ENCODE results near the gene RNF213.
"Not testable (repeated sequence)": the region's sequence is repeated elsewhere in the genome, so short reads cannot be mapped to it uniquely, and the experiment has no call there.

The RNF213 gene

GRCh38 chr17:80296221-80296620 lies 35.6 kb downstream of the RNF213 start:
- DNase-seq = no peak

GRCh38 chr17:80297996-80298560 lies 37.4 kb downstream of the RNF213 start:
- DNase-seq = no peak

GRCh38 chr17:80299350-80300100 lies 38.9 kb downstream of the RNF213 start:
- not testable (repeated sequence) for DNase-seq

DNA sequence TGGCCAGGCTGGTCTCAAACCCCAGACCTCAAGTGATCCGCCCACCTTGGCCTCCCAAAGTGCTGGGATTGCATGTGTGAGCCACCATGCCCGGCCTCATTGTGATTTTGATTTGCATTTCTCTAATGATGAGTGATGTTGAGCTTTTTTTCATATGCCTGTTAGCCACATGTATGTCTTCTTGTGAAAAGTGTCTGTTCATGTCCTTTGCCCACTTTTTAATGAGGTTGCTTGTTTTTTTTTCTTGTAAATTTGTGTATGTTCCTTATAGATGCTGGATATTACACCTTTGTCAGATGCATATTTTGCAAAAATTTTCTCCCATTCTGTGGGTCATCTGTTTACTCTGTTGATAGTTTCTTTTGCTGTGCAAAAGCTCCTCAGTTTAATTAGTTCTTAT lies 40.1 kb downstream of the RNF213 start:
- DNase-seq = not testable (repeated sequence)

- no peak for DNase-seq
Measured at GRCh38 chr17:80303824-80304223, 43.2 kb downstream of the RNF213 start.

DNA sequence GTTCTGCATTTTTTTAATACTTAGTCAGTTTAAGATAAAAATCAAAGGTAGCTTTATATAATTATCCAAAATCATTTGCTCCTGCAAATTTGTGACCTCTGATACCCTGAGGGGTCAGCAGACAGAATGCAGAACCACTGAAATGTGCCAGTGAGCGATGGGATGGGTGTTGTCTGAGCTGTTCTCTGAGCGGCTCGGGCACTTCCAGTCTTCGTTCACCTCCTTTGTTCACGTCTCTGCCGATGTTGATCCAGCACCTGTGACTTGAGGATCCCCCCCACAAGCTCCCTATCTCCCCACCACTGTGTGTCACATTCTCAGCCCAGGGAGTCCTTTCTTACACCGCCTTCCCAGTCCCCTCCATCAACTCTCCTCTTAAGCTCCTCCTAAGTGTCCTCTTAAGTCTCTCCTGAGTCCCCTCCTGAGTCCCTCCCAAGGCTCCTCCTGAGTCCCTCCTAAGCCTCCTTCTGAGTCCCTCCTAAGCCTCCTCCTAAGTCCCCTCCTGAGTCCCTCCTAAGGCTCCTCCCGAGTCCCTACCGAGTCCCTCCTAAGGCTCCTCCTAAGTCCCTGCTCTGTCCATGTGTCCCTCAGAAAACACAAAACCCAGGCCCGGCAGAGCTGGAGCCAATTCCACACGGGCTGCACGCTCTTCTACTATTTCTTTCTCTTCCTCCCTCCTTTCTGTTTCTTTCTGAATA lies 47.5 kb downstream of the RNF213 start:
- no peak for DNase-seq

DNA sequence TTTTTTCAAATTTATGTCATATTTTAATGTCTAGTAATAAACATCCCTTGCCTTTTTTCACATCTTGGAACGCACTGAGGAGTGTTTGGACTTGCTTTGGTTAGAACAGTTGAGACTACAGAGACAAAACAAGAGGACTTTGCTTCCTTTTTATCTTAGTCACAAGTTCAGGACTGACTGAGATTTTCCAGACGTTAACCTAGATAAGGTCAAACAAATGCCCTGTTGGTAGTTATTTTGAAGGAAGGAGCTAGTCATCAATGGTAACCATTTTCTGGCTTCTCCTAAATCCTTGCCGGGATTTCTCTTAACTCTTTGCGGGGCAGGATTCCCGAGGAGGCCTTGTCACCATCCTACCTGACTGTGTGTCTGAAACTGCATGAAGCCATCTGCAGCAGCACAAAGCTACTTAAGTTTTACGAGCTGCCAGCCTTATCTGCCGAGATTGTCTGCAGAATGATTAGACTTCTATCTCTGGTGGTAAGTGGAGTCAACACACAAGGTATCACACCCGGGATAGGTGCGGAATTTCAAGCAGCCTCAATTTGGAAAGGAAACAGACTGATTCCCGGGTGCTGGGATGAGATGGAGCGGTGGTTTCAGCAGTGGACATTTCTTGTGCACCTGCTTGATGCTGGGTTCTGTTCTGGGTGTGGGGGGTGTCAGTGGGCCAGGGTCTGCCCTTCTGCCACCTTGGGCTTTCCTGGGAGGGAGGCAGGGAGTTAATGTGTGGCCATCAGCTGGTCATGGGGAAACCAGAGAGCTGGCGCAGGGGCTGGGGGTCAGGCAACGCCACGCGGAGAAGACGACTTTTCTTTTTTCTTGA lies 48.3 kb downstream of the RNF213 start:
- no peak for DNase-seq

- DNase-seq = no peak
Measured at GRCh38 chr17:80311216-80311827, 50.7 kb downstream of the RNF213 start.

- no peak for DNase-seq
Measured at GRCh38 chr17:80312621-80313135, 52.0 kb downstream of the RNF213 start.

- DNase-seq = no peak
Measured at GRCh38 chr17:80313160-80313829, 52.6 kb downstream of the RNF213 start.

DNA sequence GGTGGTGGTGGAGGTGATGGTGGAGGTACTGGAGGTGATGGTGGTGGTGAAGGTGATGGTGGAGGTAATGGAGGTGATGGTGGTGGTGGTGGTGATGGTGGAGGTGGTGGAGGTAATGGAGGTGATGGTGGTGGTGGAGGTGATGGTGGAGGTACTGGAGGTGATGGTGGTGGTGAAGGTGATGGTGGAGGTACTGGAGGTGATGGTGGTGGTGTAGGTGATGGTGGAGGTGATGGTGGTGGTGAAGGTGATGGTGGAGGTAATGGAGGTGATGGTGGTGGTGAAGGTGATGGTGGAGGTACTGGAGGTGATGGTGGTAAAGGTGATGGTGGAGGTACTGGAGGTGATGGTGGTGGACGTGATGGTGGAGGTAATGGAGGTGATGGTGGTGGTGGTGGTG lies 53.3 kb downstream of the RNF213 start:
- DNase-seq = not testable (repeated sequence)

DNA sequence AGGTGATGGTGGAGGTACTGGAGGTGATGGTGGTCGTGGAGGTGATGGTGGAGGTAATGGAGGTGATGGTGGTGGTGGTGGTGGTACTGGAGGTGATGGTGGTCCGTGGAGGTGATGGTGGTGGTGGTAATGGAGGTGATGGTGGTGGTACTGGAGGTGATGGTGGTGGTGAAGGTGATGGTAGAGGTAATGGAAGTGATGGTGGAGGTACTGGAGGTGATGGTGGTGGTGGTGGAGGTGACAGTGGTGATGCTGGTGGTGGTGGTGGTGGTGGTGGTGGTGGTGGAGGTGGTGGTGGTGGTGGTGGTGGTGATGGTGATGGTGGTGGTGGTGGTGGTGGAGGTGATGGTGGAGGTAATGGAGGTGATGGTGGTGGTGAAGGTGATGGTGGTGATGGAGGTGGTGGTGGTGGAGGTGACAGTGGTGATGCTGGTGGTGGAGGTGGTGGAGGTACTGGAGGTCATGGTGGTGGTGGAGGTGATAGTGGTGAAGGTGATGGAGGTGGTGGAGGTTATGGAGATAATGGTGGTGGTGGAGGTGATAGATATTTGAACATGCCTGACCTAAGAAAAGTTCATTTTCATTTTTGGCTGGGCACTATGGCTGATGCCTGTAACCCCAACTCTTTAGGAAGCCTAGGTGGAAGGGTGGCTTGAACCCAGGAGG lies 55.0 kb downstream of the RNF213 start:
- DNase-seq = no peak

GRCh38 chr17:80316431-80316830 lies 55.8 kb downstream of the RNF213 start:
- DNase-seq = no peak

- no peak for DNase-seq
Measured at GRCh38 chr17:80316927-80317705, 56.5 kb downstream of the RNF213 start.

- no peak for DNase-seq
Measured at GRCh38 chr17:80317706-80317980, 57.0 kb downstream of the RNF213 start.

DNA sequence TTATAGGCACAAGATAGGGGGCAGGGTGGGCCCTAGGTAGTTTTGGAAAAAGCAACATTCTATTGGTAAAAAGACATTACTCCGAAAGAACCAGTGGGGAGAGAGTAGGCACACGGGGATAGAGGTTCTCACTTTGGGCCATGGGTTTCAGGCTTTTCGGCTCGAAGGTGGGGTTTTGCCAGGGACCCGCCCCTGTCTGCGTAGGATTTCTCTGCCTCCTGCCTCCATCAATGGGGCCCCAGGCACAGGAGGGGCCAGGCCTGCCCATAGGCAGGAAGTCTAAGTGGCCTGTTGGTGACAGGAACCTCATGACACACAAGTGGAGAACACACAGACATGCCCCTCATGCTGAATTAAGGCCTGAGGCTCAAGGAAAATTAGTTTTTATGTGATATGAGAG lies 57.5 kb downstream of the RNF213 start:
- no peak for DNase-seq

DNA sequence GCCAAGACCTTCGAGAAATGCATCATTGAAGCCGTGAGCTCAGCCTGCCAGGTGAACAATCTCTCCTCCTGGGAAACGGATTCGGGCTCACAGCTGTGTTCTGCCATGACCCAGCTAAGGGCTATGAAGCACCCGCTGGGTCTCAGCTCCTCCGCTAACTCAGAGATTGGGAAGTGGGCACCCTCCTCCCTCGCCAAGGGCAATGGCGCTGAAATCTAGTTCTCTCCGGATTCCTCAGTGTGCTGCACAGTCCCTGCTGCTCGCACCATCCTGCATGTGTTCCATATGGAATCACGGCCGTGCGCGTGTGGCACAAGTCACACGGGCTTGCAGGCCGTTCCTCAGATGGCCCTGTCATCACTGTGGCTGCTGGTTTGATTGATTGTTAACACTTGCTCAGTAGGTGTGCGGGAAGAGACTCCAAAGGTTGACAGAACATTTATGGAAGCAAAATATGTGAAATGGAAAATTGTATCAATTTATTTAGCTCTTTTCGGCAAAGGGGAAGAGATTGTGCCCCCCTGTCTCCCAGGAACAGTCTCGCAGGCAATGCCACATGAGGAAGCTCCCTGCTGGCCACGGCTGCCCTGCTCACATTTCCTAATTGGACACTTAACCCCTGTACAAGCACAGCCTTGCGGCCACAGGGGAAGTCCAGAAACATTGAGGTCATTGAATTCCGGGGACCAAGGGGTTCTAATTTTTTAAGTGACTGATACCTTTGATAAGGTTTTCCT lies 58.8 kb downstream of the RNF213 start:
- no peak for DNase-seq

DNA sequence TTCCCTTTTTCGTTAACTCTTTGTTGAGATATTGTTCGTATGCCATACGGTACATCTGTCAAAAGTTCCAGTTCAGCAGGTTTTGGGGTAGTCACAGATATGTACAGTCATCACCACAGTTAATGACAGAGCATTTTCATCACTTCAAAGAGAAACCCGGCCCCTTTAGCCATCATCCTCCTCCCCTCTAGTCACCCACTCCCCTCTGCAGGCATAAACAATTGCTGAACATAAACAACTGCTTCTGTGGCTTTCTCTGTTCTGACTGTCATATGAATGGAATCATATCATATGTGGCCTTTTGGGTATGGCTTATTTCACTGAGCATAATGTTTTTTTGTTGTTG lies 59.3 kb downstream of the RNF213 start:
- DNase-seq = no peak

- DNase-seq = no peak
Measured at GRCh38 chr17:80320496-80320895, 59.8 kb downstream of the RNF213 start.

- no peak for DNase-seq
Measured at GRCh38 chr17:80322864-80323263, 62.2 kb downstream of the RNF213 start.
